Thyroid gland (tissue), 4 donors: ENCODE results near the gene S100A12.

Experiments used
- POLR2A ChIP-seq, 2 donors: fragments of 450-650 bp; IDR thresholded peaks; one replicate each; pipeline ENCODE4 v1.6.1; 2017; ENCODE audit warnings: antibody characterized with exemption in 2 of 2, mild to moderate bottlenecking in 2 of 2, moderate library complexity in 1 of 2
- TF ChIP-seq, protein P1 (sequence below), 6 experiments: fragments of 200-600 bp in 3 of 6; fragments of 450-650 bp in 3 of 6; sonication (generic) in 3 of 6; IDR thresholded peaks; one replicate each; pipeline ENCODE4 v1.5.1; 2016 to 2019; ENCODE audit warnings: antibody characterized with exemption in 6 of 6, mild to moderate bottlenecking in 2 of 6, inconsistent platforms in 1 of 6, moderate library complexity in 1 of 6

- TF ChIP-seq, protein P1, sequence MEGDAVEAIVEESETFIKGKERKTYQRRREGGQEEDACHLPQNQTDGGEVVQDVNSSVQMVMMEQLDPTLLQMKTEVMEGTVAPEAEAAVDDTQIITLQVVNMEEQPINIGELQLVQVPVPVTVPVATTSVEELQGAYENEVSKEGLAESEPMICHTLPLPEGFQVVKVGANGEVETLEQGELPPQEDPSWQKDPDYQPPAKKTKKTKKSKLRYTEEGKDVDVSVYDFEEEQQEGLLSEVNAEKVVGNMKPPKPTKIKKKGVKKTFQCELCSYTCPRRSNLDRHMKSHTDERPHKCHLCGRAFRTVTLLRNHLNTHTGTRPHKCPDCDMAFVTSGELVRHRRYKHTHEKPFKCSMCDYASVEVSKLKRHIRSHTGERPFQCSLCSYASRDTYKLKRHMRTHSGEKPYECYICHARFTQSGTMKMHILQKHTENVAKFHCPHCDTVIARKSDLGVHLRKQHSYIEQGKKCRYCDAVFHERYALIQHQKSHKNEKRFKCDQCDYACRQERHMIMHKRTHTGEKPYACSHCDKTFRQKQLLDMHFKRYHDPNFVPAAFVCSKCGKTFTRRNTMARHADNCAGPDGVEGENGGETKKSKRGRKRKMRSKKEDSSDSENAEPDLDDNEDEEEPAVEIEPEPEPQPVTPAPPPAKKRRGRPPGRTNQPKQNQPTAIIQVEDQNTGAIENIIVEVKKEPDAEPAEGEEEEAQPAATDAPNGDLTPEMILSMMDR (IDR thresholded peaks at IDR 0.05) = no peak
- no peak for TF ChIP-seq POLR2A (IDR thresholded peaks at IDR 0.05)
Observed at GRCh38 chr1:153395776-153396175, 20.4 kb upstream of the S100A12 start.
